ENCODE data around the gene THEMIS2. TPM values are rescaled to one million over a fixed set of nuclear protein-coding genes. Genes with fewer than 3 reads are reported as not detected.

The THEMIS2 gene
- total RNA-seq, 1 experiment from 2014 or later, result 5.9 TPM

GRCh38 chr1:27906759-27907158 lies 34.4 kb downstream of the THEMIS2 start:
- DNase-seq, result no peak
- TF ChIP-seq CTCF (IDR thresholded peaks at IDR 0.05; ENCODE audit: unreplicated experiment), result no peak
- H3K27ac Mint-ChIP-seq (ENCODE audit: unreplicated experiment), result no peak overlapping the region
- intact Hi-C loops (cut with micrococcal nuclease; ENCODE audit: unreplicated experiment), result no loop called here
- no peaks in the 10 kb centered on the region for H3K4me1 Mint-ChIP-seq (ENCODE audit: low read depth, unreplicated experiment)
- H3K36me3 Mint-ChIP-seq (ENCODE audit: insufficient read depth, unreplicated experiment), result peaks cover 14% of the 10 kb centered on the region
- no peaks in the 10 kb centered on the region for H3K9me3 Mint-ChIP-seq (ENCODE audit: low read depth, unreplicated experiment)
- BruUV-seq (replicated peaks), result no TSS peak
- H3K4me3 Mint-ChIP-seq (ENCODE audit: low read depth, unreplicated experiment), result no peak overlapping the region
- no peaks in the 10 kb centered on the region for H3K27me3 Mint-ChIP-seq (ENCODE audit: unreplicated experiment)
- CTCF ChIA-PET, result no interaction called here

- H3K27me3 Mint-ChIP-seq (ENCODE audit: unreplicated experiment), result no peaks in the 10 kb centered on the region
- H3K36me3 Mint-ChIP-seq (ENCODE audit: insufficient read depth, unreplicated experiment), result peaks cover 25% of the 10 kb centered on the region
- no peaks in the 10 kb centered on the region for H3K4me1 Mint-ChIP-seq (ENCODE audit: low read depth, unreplicated experiment)
- CTCF ChIA-PET, result no interaction called here
- intact Hi-C loops (cut with micrococcal nuclease; ENCODE audit: unreplicated experiment), result no loop called here
- H3K4me3 Mint-ChIP-seq (ENCODE audit: low read depth, unreplicated experiment), result no peak overlapping the region
- no peaks in the 10 kb centered on the region for H3K9me3 Mint-ChIP-seq (ENCODE audit: low read depth, unreplicated experiment)
- TF ChIP-seq CTCF (IDR thresholded peaks at IDR 0.05; ENCODE audit: unreplicated experiment), result no peak
- H3K27ac Mint-ChIP-seq (ENCODE audit: unreplicated experiment), result no peak overlapping the region
- no TSS peak for BruUV-seq (replicated peaks)
- DNase-seq, result no peak
Observed at GRCh38 chr1:27912429-27912828, 40.1 kb downstream of the THEMIS2 start.

DNA sequence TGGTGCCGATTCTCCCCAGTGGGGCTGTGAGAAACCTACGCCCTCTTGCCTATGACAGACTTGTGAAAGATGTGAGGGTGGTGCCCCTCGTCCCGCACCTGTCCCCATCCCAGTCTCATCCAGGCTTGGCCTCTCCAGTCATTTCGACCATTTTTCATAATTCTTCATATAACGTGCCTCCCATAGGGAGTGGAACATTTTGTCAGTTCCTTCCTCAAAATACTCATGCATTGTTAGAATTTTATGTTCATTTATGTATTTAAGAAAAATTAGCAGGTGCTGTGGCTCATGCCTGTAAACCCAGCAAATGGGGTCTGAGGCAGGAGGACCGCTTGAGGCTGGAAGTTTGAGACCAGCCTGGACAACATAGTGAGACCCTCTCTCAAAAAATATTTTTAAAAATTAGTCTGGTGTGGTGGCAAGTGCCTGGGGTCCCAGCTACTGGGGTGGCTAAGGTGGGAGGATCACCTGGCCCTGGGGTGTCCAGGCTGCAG lies 42.8 kb downstream of the THEMIS2 start:
- BruUV-seq (replicated peaks), result no TSS peak
- H3K4me3 Mint-ChIP-seq (ENCODE audit: low read depth, unreplicated experiment), result peak overlapping the region; percentile 99
- peak overlapping the region; percentile 99 for H3K27ac Mint-ChIP-seq (ENCODE audit: unreplicated experiment)
- peaks cover 21% of the 10 kb centered on the region for H3K36me3 Mint-ChIP-seq (ENCODE audit: insufficient read depth, unreplicated experiment)
- CTCF ChIA-PET, result no interaction called here
- no peaks in the 10 kb centered on the region for H3K27me3 Mint-ChIP-seq (ENCODE audit: unreplicated experiment)
- intact Hi-C loops (cut with micrococcal nuclease; ENCODE audit: unreplicated experiment), result no loop called here
- DNase-seq, result no peak
- H3K9me3 Mint-ChIP-seq (ENCODE audit: low read depth, unreplicated experiment), result no peaks in the 10 kb centered on the region
- H3K4me1 Mint-ChIP-seq (ENCODE audit: low read depth, unreplicated experiment), result no peaks in the 10 kb centered on the region
- TF ChIP-seq CTCF (IDR thresholded peaks at IDR 0.05; ENCODE audit: unreplicated experiment), result no peak

DNA sequence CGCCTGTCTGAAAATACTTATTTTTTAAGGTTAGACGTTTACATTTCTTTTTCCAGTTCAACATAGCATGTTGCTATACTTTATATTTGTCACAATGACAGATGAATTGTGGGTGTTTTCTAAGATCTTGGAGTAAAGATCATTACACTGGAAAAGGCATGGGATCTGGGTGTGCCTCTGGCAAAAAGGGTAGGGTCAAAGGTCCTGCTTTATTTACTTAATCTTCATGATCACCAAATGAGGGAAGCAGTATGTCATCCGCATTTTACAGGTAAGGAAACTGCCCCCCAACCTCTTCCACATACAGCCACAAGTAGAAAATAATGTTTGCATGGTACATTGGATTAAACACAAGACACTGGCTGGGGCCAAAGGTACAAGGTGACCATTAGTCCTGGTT lies 49.9 kb downstream of the THEMIS2 start:
- BruUV-seq (replicated peaks), result no TSS peak
- no peak for TF ChIP-seq CTCF (IDR thresholded peaks at IDR 0.05; ENCODE audit: unreplicated experiment)
- intact Hi-C loops (cut with micrococcal nuclease; ENCODE audit: unreplicated experiment), result no loop called here
- H3K27me3 Mint-ChIP-seq (ENCODE audit: unreplicated experiment), result no peaks in the 10 kb centered on the region
- CTCF ChIA-PET, result no interaction called here
- H3K9me3 Mint-ChIP-seq (ENCODE audit: low read depth, unreplicated experiment), result no peaks in the 10 kb centered on the region
- no peaks in the 10 kb centered on the region for H3K36me3 Mint-ChIP-seq (ENCODE audit: insufficient read depth, unreplicated experiment)
- no peak overlapping the region for H3K4me3 Mint-ChIP-seq (ENCODE audit: low read depth, unreplicated experiment)
- no peaks in the 10 kb centered on the region for H3K4me1 Mint-ChIP-seq (ENCODE audit: low read depth, unreplicated experiment)
- DNase-seq, result no peak
- H3K27ac Mint-ChIP-seq (ENCODE audit: unreplicated experiment), result no peak overlapping the region
